Measurements from ENCODE around the gene GATA2.

DNA sequence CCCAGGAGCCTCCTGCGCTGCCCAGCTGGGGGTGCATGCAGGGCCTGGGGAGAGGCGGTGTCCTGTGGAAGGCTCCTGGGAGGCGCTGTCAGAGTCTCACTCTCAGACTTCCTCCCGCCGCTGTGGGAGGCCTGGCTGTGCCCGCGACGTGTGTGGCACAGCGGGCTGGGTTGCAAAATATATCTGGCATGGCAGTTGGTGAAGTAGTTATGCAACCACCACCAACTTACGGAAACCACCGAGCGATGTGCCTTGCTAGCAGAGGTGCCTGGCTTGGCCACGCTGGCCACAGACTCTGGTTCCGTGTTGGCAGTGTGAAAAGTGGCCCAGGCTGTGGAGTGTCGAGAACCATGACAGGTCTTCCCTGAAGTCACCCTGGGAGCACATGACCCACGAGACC is 30.6 kb upstream of the GATA2 start:
- TF ChIP-seq POLR2AphosphoS5 (IDR thresholded peaks at IDR 0.05), result no peak
- no peak for TF ChIP-seq POLR2A (IDR thresholded peaks at IDR 0.05)
- no peak for TF ChIP-seq EP300 (IDR thresholded peaks at IDR 0.05)

Measured in gastroesophageal sphincter (tissue), 2 donors.